Endothelial cell of umbilical vein (primary cell): ENCODE measurements around the gene PELI2. TPM values are rescaled to one million over a fixed set of nuclear protein-coding genes. Genes with fewer than 3 reads are reported as not detected.

Source experiments
- Bru-seq: library from RNA; stranded (reverse); fragments of 400-500 nt; gene quantifications from one replicate; lab custom pipeline; 2021; lab: Mats Ljungman, UMichigan
- BruChase-seq, 2 experiments: library from RNA; stranded (reverse); fragments of 400-500 nt; gene quantifications; one replicate each; lab custom pipeline; 2021; lab: Mats Ljungman, UMichigan
- BruUV-seq: library from RNA; stranded (reverse); fragments of 400-500 nt; replicated peaks from 2 replicates; lab custom pipeline; 2021; lab: Mats Ljungman, UMichigan
- CTCF ChIA-PET: fragments of 300-600, 350-600 bp; sonication (Branson Sonifier 250); formaldehyde crosslinking; loops from one replicate; lab custom pipeline; 2021; ENCODE audit warnings: antibody characterized with exemption, inconsistent platforms; lab: Charles Lee
- POLR2A ChIA-PET: fragments of 300-600, 350-600 bp; sonication (Branson Sonifier 250); formaldehyde crosslinking; loops from one replicate; lab custom pipeline; 2021; ENCODE audit warnings: antibody characterized with exemption, inconsistent platforms; lab: Charles Lee
- DNase-seq: peaks from one replicate; pipeline ENCODE4 v3.0.0-alpha.2; 2011; ENCODE audit warnings: low read depth, low spot score
- FAIRE-seq: peaks from 2 replicates; lab custom pipeline; 2011; peaks lifted over from hg19 to GRCh38; lab: Jason Lieb, UNC
- H2AFZ ChIP-seq: 2 replicates; pipeline ENCODE4 v1.6.0; 2012; ENCODE audit warnings: low read depth, low read length, control low read depth, inconsistent platforms
- H3K27ac ChIP-seq: 2 replicates; pipeline ENCODE4 v1.5.1; 2011; ENCODE audit warnings: low read depth, mild to moderate bottlenecking, control low read depth, low read length, moderate library complexity; ENCODE audit not compliant: insufficient read depth
- H3K27me3 ChIP-seq, 2 experiments: 2 replicates each; pipeline versions ENCODE4 v1.6.0 to v1.6.1; 2011; ENCODE audit warnings: low read length in 2 of 2, mixed read lengths in 1 of 2; ENCODE audit not compliant: control insufficient read depth in 2 of 2, insufficient read depth in 2 of 2
- H3K36me3 ChIP-seq, 2 experiments: 2 replicates in 1 of 2; 3 replicates in 1 of 2; pipeline ENCODE4 v1.5.1; 2011; ENCODE audit warnings: low read length in 2 of 2, mild to moderate bottlenecking in 1 of 2, moderate library complexity in 1 of 2; ENCODE audit not compliant: control insufficient read depth in 2 of 2, insufficient read depth in 2 of 2; ENCODE audit errors: extremely low read depth in 1 of 2
- H3K4me1 ChIP-seq: 3 replicates; pipeline ENCODE4 v1.5.1; 2011; ENCODE audit warnings: mild to moderate bottlenecking, low read length; ENCODE audit not compliant: control insufficient read depth, insufficient read depth; ENCODE audit errors: extremely low read depth
- H3K4me2 ChIP-seq: 2 replicates; pipeline ENCODE4 v1.6.1; 2011; ENCODE audit warnings: low read length, control low read depth, mixed read lengths; ENCODE audit not compliant: insufficient read depth
- H3K4me3 ChIP-seq, 3 experiments: fragments of 200-600 bp in 1 of 3; sonication (generic), shearing (Covaris generic) in 1 of 3; replicated peaks in 1 of 3; 2 replicates each; pipeline ENCODE4 v1.5.1; 2011 to 2016; ENCODE audit warnings: control low read depth in 3 of 3, low read length in 3 of 3, mild to moderate bottlenecking in 2 of 3, inconsistent platforms in 1 of 3, low read depth in 1 of 3, moderate library complexity in 1 of 3; ENCODE audit not compliant: insufficient read depth in 1 of 3
- H3K79me2 ChIP-seq: 2 replicates; pipeline ENCODE4 v1.6.0; 2012; ENCODE audit warnings: low read length, inconsistent platforms; ENCODE audit not compliant: control insufficient read depth, insufficient read depth
- H3K9ac ChIP-seq: replicated peaks from 2 replicates; pipeline ENCODE3; 2011; ENCODE audit warnings: low read length, control low read depth; ENCODE audit not compliant: insufficient read depth; ENCODE audit errors: extremely low read depth
- H3K9me1 ChIP-seq: replicated peaks from 3 replicates; pipeline ENCODE4 v1.6.0; 2011; ENCODE audit warnings: mild to moderate bottlenecking, low read length; ENCODE audit not compliant: control insufficient read depth, insufficient read depth; ENCODE audit errors: extremely low read depth
- H3K9me3 ChIP-seq: replicated peaks from 2 replicates; pipeline ENCODE4 v1.5.1; 2012; ENCODE audit warnings: low read length, inconsistent platforms; ENCODE audit not compliant: control insufficient read depth, insufficient read depth
- H4K20me1 ChIP-seq: replicated peaks from 2 replicates; pipeline ENCODE3; 2011; ENCODE audit warnings: mild to moderate bottlenecking, low read length; ENCODE audit not compliant: control insufficient read depth, insufficient read depth; ENCODE audit errors: extremely low read depth
- EZH2 ChIP-seq: IDR thresholded peaks from 2 replicates; pipeline ENCODE4 v1.6.1; 2012; ENCODE audit warnings: borderline replicate concordance, low read depth, mild to moderate bottlenecking, moderate library complexity, low read length, inconsistent platforms; ENCODE audit not compliant: severe bottlenecking
- GATA2 ChIP-seq: IDR thresholded peaks from 2 replicates; pipeline ENCODE4 v1.7.0; 2011; ENCODE audit warnings: low read depth, mild to moderate bottlenecking, moderate library complexity, mixed read lengths, low read length; ENCODE audit not compliant: insufficient read length, insufficient read depth
- JUN ChIP-seq: IDR thresholded peaks from 2 replicates; pipeline ENCODE4 v1.6.1; 2011; ENCODE audit warnings: borderline replicate concordance, low read depth; ENCODE audit not compliant: insufficient read length, insufficient read depth
- MYC ChIP-seq: IDR thresholded peaks from one replicate; pipeline ENCODE4 v1.6.1; 2011; ENCODE audit warnings: mild to moderate bottlenecking, low read depth, low read length
- POLR2A ChIP-seq: IDR thresholded peaks from 2 replicates; pipeline ENCODE4 v1.6.1; 2012; ENCODE audit warnings: low read depth, mild to moderate bottlenecking, control low read depth, low read length
- POLR2AphosphoS5 ChIP-seq: IDR thresholded peaks from 2 replicates; pipeline ENCODE4 v1.6.1; 2012; ENCODE audit warnings: low read depth, mild to moderate bottlenecking, control low read depth, low read length, moderate library complexity; ENCODE audit not compliant: insufficient read depth
- dilution Hi-C: fragments of 300-500 bp; cut with MboI; formaldehyde crosslinking; loops from one replicate; pipeline ENCODE4 v1.15.0; 2019; ENCODE audit warnings: low sequenced_read_pairs; ENCODE audit not compliant: extremely low pct_ligation_motif_present
- intact Hi-C: fragments of 100-400 bp; cut with micrococcal nuclease; formaldehyde crosslinking; loops from one replicate; pipeline ENCODE4 v1.10.0; 2022
- long read RNA-seq: library from polyadenylated mRNA; stranded (forward); transcript quantifications from one replicate; pipeline ENCODE4 v2.0.0, GENCODE V29; 2021
- polyA minus RNA-seq, 3 experiments: library from RNA; depleted of rRNA, polyadenylated mRNA; stranded (reverse); fragments of >200 nt; gene quantifications; 1 replicate in 1 of 3; 2 replicates in 2 of 3; pipeline ENCODE4 v1.2.3, GENCODE V29; 2011
- polyA plus RNA-seq, 4 experiments: library from polyadenylated mRNA; depleted of rRNA in 3 of 4; stranded (reverse) in 3 of 4; unstranded in 1 of 4; fragments of >200 nt; gene quantifications; 2 replicates each; pipeline versions ENCODE4 v1.2.1 to v1.2.3, GENCODE V29; 2011 to 2012; ENCODE audit warnings: missing spikeins in 1 of 4
- total RNA-seq: library from RNA; stranded (reverse); gene quantifications from 2 replicates; pipeline ENCODE4 v1.2.3, GENCODE V29; 2021
- TF ChIP-seq, protein P1 (sequence below): IDR thresholded peaks from 2 replicates; pipeline ENCODE4 v1.6.1; 2011; ENCODE audit not compliant: insufficient read depth, insufficient read length
- TF ChIP-seq, protein P2 (sequence below), 2 donors: IDR thresholded peaks; 1 replicate in 1 of 2; 2 replicates in 1 of 2; pipeline ENCODE4 v1.5.1; 2011; ENCODE audit warnings: low read length in 2 of 2, mild to moderate bottlenecking in 2 of 2, moderate library complexity in 2 of 2, control low read depth in 1 of 2, inconsistent platforms in 1 of 2, low read depth in 1 of 2; ENCODE audit not compliant: insufficient read depth in 1 of 2; ENCODE audit errors: extremely low read depth in 1 of 2

Gene PELI2, protein sequence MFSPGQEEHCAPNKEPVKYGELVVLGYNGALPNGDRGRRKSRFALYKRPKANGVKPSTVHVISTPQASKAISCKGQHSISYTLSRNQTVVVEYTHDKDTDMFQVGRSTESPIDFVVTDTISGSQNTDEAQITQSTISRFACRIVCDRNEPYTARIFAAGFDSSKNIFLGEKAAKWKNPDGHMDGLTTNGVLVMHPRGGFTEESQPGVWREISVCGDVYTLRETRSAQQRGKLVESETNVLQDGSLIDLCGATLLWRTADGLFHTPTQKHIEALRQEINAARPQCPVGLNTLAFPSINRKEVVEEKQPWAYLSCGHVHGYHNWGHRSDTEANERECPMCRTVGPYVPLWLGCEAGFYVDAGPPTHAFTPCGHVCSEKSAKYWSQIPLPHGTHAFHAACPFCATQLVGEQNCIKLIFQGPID
- 13.0 TPM in 2 replicates for total RNA-seq
- polyA plus RNA-seq = 9.9 and 11.5 TPM in 2 replicates
- polyA plus RNA-seq (2011; cell fraction: cytosol; rRNA removed) = 8.0 and 9.3 TPM in 2 replicates
- 31.3 and 32.7 TPM in 2 replicates for polyA plus RNA-seq (2011; cell fraction: nucleus; rRNA removed)
- polyA plus RNA-seq (2012) = 1.6 and 2.7 TPM in 2 replicates
- polyA minus RNA-seq = 80.6 and 91.0 TPM in 2 replicates
- polyA minus RNA-seq (2011; cell fraction: cytosol; rRNA and poly(A)+ RNA removed) = 4.0 TPM
- 29.7 and 38.7 TPM in 2 replicates for polyA minus RNA-seq (2011; cell fraction: nucleus; rRNA and poly(A)+ RNA removed)
- Bru-seq, nascent RNA = percentile 78 among the genes with signal in this experiment
- BruChase-seq, experiment 1, labeled RNA remaining after a 6-hour chase = percentile 63 among the genes with signal in this experiment
- percentile 70 among the genes with signal in this experiment for BruChase-seq, experiment 2, labeled RNA remaining after a 2-hour chase
- long read RNA-seq, full-length matches to known transcripts = 8 of 9 reads
- long read RNA-seq, partial matches to known transcripts = 0 of 9 reads
- long read RNA-seq, other reads (novel, unspliced or antisense) = 1 of 9 reads

DNA sequence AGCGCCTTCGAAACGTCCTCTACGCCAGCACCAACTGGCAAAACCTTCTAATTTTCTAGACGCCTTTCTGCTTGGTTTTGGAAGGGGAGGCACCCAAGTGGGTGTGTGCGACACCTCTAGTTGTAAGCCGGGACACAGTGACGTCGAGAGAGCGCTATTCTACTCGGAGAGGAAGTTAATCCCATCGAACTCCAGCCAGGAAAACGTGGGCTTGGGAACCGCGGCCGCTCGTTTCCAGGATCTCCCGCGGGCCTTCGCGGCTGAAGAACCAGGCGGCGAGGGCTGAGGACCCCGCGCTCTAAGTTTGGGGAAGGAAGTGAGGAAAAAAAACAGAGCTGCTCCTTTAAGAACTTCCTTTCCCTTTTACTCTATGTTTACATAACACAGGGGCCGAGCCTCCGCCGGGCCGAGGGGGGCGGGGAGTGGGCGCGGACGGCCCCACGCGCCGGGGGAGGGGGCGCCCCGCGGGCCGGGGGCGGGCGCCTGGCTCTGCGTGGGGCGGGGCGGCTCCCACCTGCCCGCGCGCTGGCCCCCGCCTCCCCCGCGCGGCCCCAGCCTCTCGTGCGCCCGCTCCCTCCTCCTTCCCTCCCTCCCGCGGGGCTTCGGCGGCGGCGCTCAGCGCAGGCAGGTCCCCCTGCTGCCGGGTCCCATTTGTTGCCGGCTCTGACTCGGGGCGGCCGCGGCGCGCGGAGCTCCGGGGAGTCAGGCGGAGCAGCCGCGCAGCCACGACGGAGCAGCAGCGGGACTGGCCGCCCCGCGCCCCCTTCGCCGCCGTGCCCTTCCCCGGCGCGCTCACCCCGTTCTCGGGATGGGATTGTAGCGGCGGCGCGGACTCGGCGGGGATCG, at the start of gene PELI2:
Gene PELI2 (plus strand): TSS at position 647 of the 846 bp plus-strand sequence. CDS start 250 bp downstream, outside the sequence.
- no peaks in the 10 kb centered on the region for H4K20me1 ChIP-seq
- H3K36me3 ChIP-seq = no peaks in the 10 kb centered on the region
- peak within 1 kb of the TSS; percentile 89 for H3K9ac ChIP-seq
- ChIA-PET CTCF (interaction anchor here (0.6 to 3.5 kb wide), 12 partner anchors 9 to 680 kb away, joined by 3 to 22 read pairs (median 4); no protein-coding TSS in a partner anchor), POLR2A (interaction anchor here (0.6 kb wide), 1 partner anchor 54 kb away, joined by 4 read pairs; no protein-coding TSS in a partner anchor)
- peaks cover 19% of the 10 kb centered on the region for H3K4me1 ChIP-seq
- no TSS peak for BruUV-seq
- peak within 1 kb of the TSS; percentile 48 for H3K27ac ChIP-seq
- H3K4me2 ChIP-seq = peak within 1 kb of the TSS; percentile 90
- intact Hi-C loops (loop anchor here (1.0 to 10.0 kb wide), 8 partner anchors 81 to 1151 kb away; partner anchors contain the start of genes AP5M1 and EXOC5), dilution Hi-C loops (no loop called here)
- peak within 1 kb of the TSS; percentile 77 to 92 (median 90) for H3K4me3 ChIP-seq
- H3K27me3 ChIP-seq = peaks cover 0 to 3% of the 10 kb centered on the region in 2 experiments
- no peaks in the 10 kb centered on the region for H3K9me1 ChIP-seq
- H2AFZ ChIP-seq = peak within 1 kb of the TSS; percentile 98
- FAIRE-seq (no peak), DNase-seq (peak; percentile 64)
- TF ChIP-seq, protein P1, sequence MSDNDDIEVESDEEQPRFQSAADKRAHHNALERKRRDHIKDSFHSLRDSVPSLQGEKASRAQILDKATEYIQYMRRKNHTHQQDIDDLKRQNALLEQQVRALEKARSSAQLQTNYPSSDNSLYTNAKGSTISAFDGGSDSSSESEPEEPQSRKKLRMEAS = no peak
- TF ChIP-seq, protein P2, sequence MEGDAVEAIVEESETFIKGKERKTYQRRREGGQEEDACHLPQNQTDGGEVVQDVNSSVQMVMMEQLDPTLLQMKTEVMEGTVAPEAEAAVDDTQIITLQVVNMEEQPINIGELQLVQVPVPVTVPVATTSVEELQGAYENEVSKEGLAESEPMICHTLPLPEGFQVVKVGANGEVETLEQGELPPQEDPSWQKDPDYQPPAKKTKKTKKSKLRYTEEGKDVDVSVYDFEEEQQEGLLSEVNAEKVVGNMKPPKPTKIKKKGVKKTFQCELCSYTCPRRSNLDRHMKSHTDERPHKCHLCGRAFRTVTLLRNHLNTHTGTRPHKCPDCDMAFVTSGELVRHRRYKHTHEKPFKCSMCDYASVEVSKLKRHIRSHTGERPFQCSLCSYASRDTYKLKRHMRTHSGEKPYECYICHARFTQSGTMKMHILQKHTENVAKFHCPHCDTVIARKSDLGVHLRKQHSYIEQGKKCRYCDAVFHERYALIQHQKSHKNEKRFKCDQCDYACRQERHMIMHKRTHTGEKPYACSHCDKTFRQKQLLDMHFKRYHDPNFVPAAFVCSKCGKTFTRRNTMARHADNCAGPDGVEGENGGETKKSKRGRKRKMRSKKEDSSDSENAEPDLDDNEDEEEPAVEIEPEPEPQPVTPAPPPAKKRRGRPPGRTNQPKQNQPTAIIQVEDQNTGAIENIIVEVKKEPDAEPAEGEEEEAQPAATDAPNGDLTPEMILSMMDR (IDR thresholded peaks at IDR 0.05; ENCODE audit: extremely low read depth in 1 of 2, insufficient read depth in 1 of 2, low read depth in 1 of 2, low read length in 2 of 2) = peak in 1 of 2 donors; percentile 27
- TF ChIP-seq MYC = no peak
- no peak for TF ChIP-seq GATA2
- no peak for TF ChIP-seq JUN
- peak; percentile 28 for TF ChIP-seq POLR2AphosphoS5
- peak; percentile 46 for TF ChIP-seq POLR2A
- no peak for TF ChIP-seq EZH2
- H3K9me3 ChIP-seq = no peaks in the 10 kb centered on the region
- peaks cover 12% of the 10 kb centered on the region for H3K79me2 ChIP-seq
